ENCODE results near the gene C16orf46.
A peak's percentile ranks its signal among the peaks of the same experiment; 100 is the strongest.

Gene C16orf46

GRCh38 chr16:81101702-81102101 is 24.7 kb upstream of the C16orf46 start:
- Histone ChIP-seq H3K27me3 (ENCODE audit: control insufficient read depth in 1 of 2, insufficient read depth in 2 of 2, low read length in 2 of 2) (no peaks in the 10 kb centered on the region), H3K4me1 (ENCODE audit: control insufficient read depth in 1 of 2, insufficient read depth in 2 of 2, low read length in 2 of 2) (peaks cover 2 to 4% of the 10 kb centered on the region in 2 donors), H3K27ac (ENCODE audit: low read depth, low read length) (no peak overlapping the region), H3K4me3 (ENCODE audit: low read depth in 1 of 2, low read length in 2 of 2) (no peak overlapping the region), H3K9me3 (ENCODE audit: control insufficient read depth in 1 of 2, low read length in 2 of 2) (no peaks in the 10 kb centered on the region), H3K9ac (ENCODE audit: low read depth in 1 of 2, low read length in 2 of 2) (no peak overlapping the region), H3K36me3 (ENCODE audit: control insufficient read depth in 1 of 2, insufficient read depth in 2 of 2, low read length in 2 of 2) (no peaks in the 10 kb centered on the region)

- Histone ChIP-seq H3K4me1 (ENCODE audit: control insufficient read depth in 1 of 2, insufficient read depth in 2 of 2, low read length in 2 of 2) (peaks cover 4 to 5% of the 10 kb centered on the region in 2 donors), H3K4me3 (ENCODE audit: low read depth in 1 of 2, low read length in 2 of 2) (no peak overlapping the region), H3K36me3 (ENCODE audit: control insufficient read depth in 1 of 2, insufficient read depth in 2 of 2, low read length in 2 of 2) (no peaks in the 10 kb centered on the region), H3K9me3 (ENCODE audit: control insufficient read depth in 1 of 2, low read length in 2 of 2) (no peaks in the 10 kb centered on the region), H3K27me3 (ENCODE audit: control insufficient read depth in 1 of 2, insufficient read depth in 2 of 2, low read length in 2 of 2) (no peaks in the 10 kb centered on the region), H3K9ac (ENCODE audit: low read depth in 1 of 2, low read length in 2 of 2) (no peak overlapping the region), H3K27ac (ENCODE audit: low read depth, low read length) (no peak overlapping the region)
Measured at GRCh38 chr16:81099958-81100357, 22.9 kb upstream of the C16orf46 start.

- no peaks in the 10 kb centered on the region for H3K27me3 ChIP-seq (ENCODE audit: control insufficient read depth in 1 of 2, insufficient read depth in 2 of 2, low read length in 2 of 2)
- no peaks in the 10 kb centered on the region for H3K9me3 ChIP-seq (ENCODE audit: control insufficient read depth in 1 of 2, low read length in 2 of 2)
- peak overlapping the region; percentile 28 to 69 for H3K4me3 ChIP-seq (ENCODE audit: low read depth in 1 of 2, low read length in 2 of 2)
- peaks cover 4 to 5% of the 10 kb centered on the region in 2 donors for H3K4me1 ChIP-seq (ENCODE audit: control insufficient read depth in 1 of 2, insufficient read depth in 2 of 2, low read length in 2 of 2)
- no peak overlapping the region for H3K27ac ChIP-seq (ENCODE audit: low read depth, low read length)
- H3K9ac ChIP-seq (ENCODE audit: low read depth in 1 of 2, low read length in 2 of 2), result no peak overlapping the region
- H3K36me3 ChIP-seq (ENCODE audit: control insufficient read depth in 1 of 2, insufficient read depth in 2 of 2, low read length in 2 of 2), result no peaks in the 10 kb centered on the region
Measured at GRCh38 chr16:81097230-81097629, 20.2 kb upstream of the C16orf46 start.

- H3K27me3 ChIP-seq (ENCODE audit: control insufficient read depth in 1 of 2, insufficient read depth in 2 of 2, low read length in 2 of 2), result no peaks in the 10 kb centered on the region
- H3K4me3 ChIP-seq (ENCODE audit: low read depth in 1 of 2, low read length in 2 of 2), result peak overlapping the region; percentile 42 to 69
- no peak overlapping the region for H3K27ac ChIP-seq (ENCODE audit: low read depth, low read length)
- no peaks in the 10 kb centered on the region for H3K9me3 ChIP-seq (ENCODE audit: control insufficient read depth in 1 of 2, low read length in 2 of 2)
- H3K4me1 ChIP-seq (ENCODE audit: control insufficient read depth in 1 of 2, insufficient read depth in 2 of 2, low read length in 2 of 2), result peaks cover 4 to 5% of the 10 kb centered on the region in 2 donors
- no peak overlapping the region for H3K9ac ChIP-seq (ENCODE audit: low read depth in 1 of 2, low read length in 2 of 2)
- H3K36me3 ChIP-seq (ENCODE audit: control insufficient read depth in 1 of 2, insufficient read depth in 2 of 2, low read length in 2 of 2), result no peaks in the 10 kb centered on the region
Measured at GRCh38 chr16:81096715-81097208, 19.7 kb upstream of the C16orf46 start.

GRCh38 chr16:81095953-81096714 is 19.1 kb upstream of the C16orf46 start, which contains the start of gene GCSH:
GCSH (minus strand) TSS chr16:81096395; CDS start chr16:81096278, 117 bp downstream.
- H3K4me1 ChIP-seq (ENCODE audit: control insufficient read depth in 1 of 2, insufficient read depth in 2 of 2, low read length in 2 of 2), result peaks cover 4 to 5% of the 10 kb centered on the region in 2 donors
- H3K9me3 ChIP-seq (ENCODE audit: control insufficient read depth in 1 of 2, low read length in 2 of 2), result no peaks in the 10 kb centered on the region
- H3K4me3 ChIP-seq (ENCODE audit: low read depth in 1 of 2, low read length in 2 of 2), result peak within 1 kb of the TSS; percentile 80 to 85
- no peaks in the 10 kb centered on the region for H3K36me3 ChIP-seq (ENCODE audit: control insufficient read depth in 1 of 2, insufficient read depth in 2 of 2, low read length in 2 of 2)
- no peaks in the 10 kb centered on the region for H3K27me3 ChIP-seq (ENCODE audit: control insufficient read depth in 1 of 2, insufficient read depth in 2 of 2, low read length in 2 of 2)
- peak within 1 kb of the TSS; percentile 25 to 66 for H3K9ac ChIP-seq (ENCODE audit: low read depth in 1 of 2, low read length in 2 of 2)
- peak within 1 kb of the TSS; percentile 10 for H3K27ac ChIP-seq (ENCODE audit: low read depth, low read length)

GRCh38 chr16:81095653-81095952 is 18.6 kb upstream of the C16orf46 start:
- peak overlapping the region; percentile 25 to 66 for H3K9ac ChIP-seq (ENCODE audit: low read depth in 1 of 2, low read length in 2 of 2)
- no peaks in the 10 kb centered on the region for H3K27me3 ChIP-seq (ENCODE audit: control insufficient read depth in 1 of 2, insufficient read depth in 2 of 2, low read length in 2 of 2)
- H3K9me3 ChIP-seq (ENCODE audit: control insufficient read depth in 1 of 2, low read length in 2 of 2), result no peaks in the 10 kb centered on the region
- H3K4me1 ChIP-seq (ENCODE audit: control insufficient read depth in 1 of 2, insufficient read depth in 2 of 2, low read length in 2 of 2), result peaks cover 4 to 5% of the 10 kb centered on the region in 2 donors
- H3K27ac ChIP-seq (ENCODE audit: low read depth, low read length), result peak overlapping the region; percentile 10
- peak overlapping the region; percentile 80 to 85 for H3K4me3 ChIP-seq (ENCODE audit: low read depth in 1 of 2, low read length in 2 of 2)
- H3K36me3 ChIP-seq (ENCODE audit: control insufficient read depth in 1 of 2, insufficient read depth in 2 of 2, low read length in 2 of 2), result no peaks in the 10 kb centered on the region

GRCh38 chr16:81094771-81095251 is 17.8 kb upstream of the C16orf46 start:
- Histone ChIP-seq H3K4me3 (ENCODE audit: low read depth in 1 of 2, low read length in 2 of 2) (peak overlapping the region in 1 of 2 donors; percentile 80), H3K4me1 (ENCODE audit: control insufficient read depth in 1 of 2, insufficient read depth in 2 of 2, low read length in 2 of 2) (peaks cover 4 to 5% of the 10 kb centered on the region in 2 donors), H3K36me3 (ENCODE audit: control insufficient read depth in 1 of 2, insufficient read depth in 2 of 2, low read length in 2 of 2) (no peaks in the 10 kb centered on the region), H3K27me3 (ENCODE audit: control insufficient read depth in 1 of 2, insufficient read depth in 2 of 2, low read length in 2 of 2) (no peaks in the 10 kb centered on the region), H3K9me3 (ENCODE audit: control insufficient read depth in 1 of 2, low read length in 2 of 2) (no peaks in the 10 kb centered on the region), H3K9ac (ENCODE audit: low read depth in 1 of 2, low read length in 2 of 2) (no peak overlapping the region), H3K27ac (ENCODE audit: low read depth, low read length) (no peak overlapping the region)

- H3K9me3 ChIP-seq (ENCODE audit: control insufficient read depth in 1 of 2, low read length in 2 of 2), result no peaks in the 10 kb centered on the region
- no peaks in the 10 kb centered on the region for H3K27me3 ChIP-seq (ENCODE audit: control insufficient read depth in 1 of 2, insufficient read depth in 2 of 2, low read length in 2 of 2)
- H3K36me3 ChIP-seq (ENCODE audit: control insufficient read depth in 1 of 2, insufficient read depth in 2 of 2, low read length in 2 of 2), result no peaks in the 10 kb centered on the region
- H3K4me3 ChIP-seq (ENCODE audit: low read depth in 1 of 2, low read length in 2 of 2), result no peak overlapping the region
- H3K27ac ChIP-seq (ENCODE audit: low read depth, low read length), result no peak overlapping the region
- no peak overlapping the region for H3K9ac ChIP-seq (ENCODE audit: low read depth in 1 of 2, low read length in 2 of 2)
- H3K4me1 ChIP-seq (ENCODE audit: control insufficient read depth in 1 of 2, insufficient read depth in 2 of 2, low read length in 2 of 2), result no peaks in the 10 kb centered on the region
Measured at GRCh38 chr16:81088836-81089235, 11.8 kb upstream of the C16orf46 start.

- Histone ChIP-seq H3K9ac (ENCODE audit: low read depth in 1 of 2, low read length in 2 of 2) (no peak overlapping the region), H3K9me3 (ENCODE audit: control insufficient read depth in 1 of 2, low read length in 2 of 2) (no peaks in the 10 kb centered on the region), H3K36me3 (ENCODE audit: control insufficient read depth in 1 of 2, insufficient read depth in 2 of 2, low read length in 2 of 2) (no peaks in the 10 kb centered on the region), H3K4me1 (ENCODE audit: control insufficient read depth in 1 of 2, insufficient read depth in 2 of 2, low read length in 2 of 2) (peaks cover 0 to 3% of the 10 kb centered on the region in 2 donors), H3K27me3 (ENCODE audit: control insufficient read depth in 1 of 2, insufficient read depth in 2 of 2, low read length in 2 of 2) (no peaks in the 10 kb centered on the region), H3K4me3 (ENCODE audit: low read depth in 1 of 2, low read length in 2 of 2) (no peak overlapping the region), H3K27ac (ENCODE audit: low read depth, low read length) (no peak overlapping the region)
Measured at GRCh38 chr16:81081014-81081413, 4.0 kb upstream of the C16orf46 start.

GRCh38 chr16:81080233-81080632 is 3.2 kb upstream of the C16orf46 start:
- no peak overlapping the region for H3K9ac ChIP-seq (ENCODE audit: low read depth in 1 of 2, low read length in 2 of 2)
- H3K4me3 ChIP-seq (ENCODE audit: low read depth in 1 of 2, low read length in 2 of 2), result no peak overlapping the region
- H3K9me3 ChIP-seq (ENCODE audit: control insufficient read depth in 1 of 2, low read length in 2 of 2), result no peaks in the 10 kb centered on the region
- H3K36me3 ChIP-seq (ENCODE audit: control insufficient read depth in 1 of 2, insufficient read depth in 2 of 2, low read length in 2 of 2), result no peaks in the 10 kb centered on the region
- peaks cover 0 to 3% of the 10 kb centered on the region in 2 donors for H3K4me1 ChIP-seq (ENCODE audit: control insufficient read depth in 1 of 2, insufficient read depth in 2 of 2, low read length in 2 of 2)
- H3K27me3 ChIP-seq (ENCODE audit: control insufficient read depth in 1 of 2, insufficient read depth in 2 of 2, low read length in 2 of 2), result no peaks in the 10 kb centered on the region
- no peak overlapping the region for H3K27ac ChIP-seq (ENCODE audit: low read depth, low read length)
